GM21786 (cell line): ENCODE data around the gene ELFN2.
"Not testable (repeated sequence)": the region's sequence is repeated elsewhere in the genome, so short reads cannot be mapped to it uniquely, and the experiment has no call there.

Experiments used
- ATAC-seq: cut with Tn5 transposase; IDR thresholded peaks from one replicate; pipeline ENCODE4 v1.9.1; 2021; ENCODE audit not compliant: unreplicated experiment

ELFN2 gene

GRCh38 chr22:37427135-37427710 lies at the start of gene ELFN2:
Gene ELFN2, minus strand, starts transcription at chr22:37427479. Its CDS starts 51,945 bp downstream, at chr22:37375534.
- ATAC-seq: no peak

GRCh38 chr22:37476389-37477329 lies 49.4 kb upstream of the ELFN2 start:
- no peak for ATAC-seq

GRCh38 chr22:37474447-37475090 lies 47.3 kb upstream of the ELFN2 start:
- no peak for ATAC-seq

GRCh38 chr22:37473437-37473946 lies 46.2 kb upstream of the ELFN2 start:
- ATAC-seq: no peak

GRCh38 chr22:37472418-37473006 lies 45.2 kb upstream of the ELFN2 start:
- no peak for ATAC-seq

GRCh38 chr22:37471727-37472417 lies 44.6 kb upstream of the ELFN2 start:
- no peak for ATAC-seq

- no peak for ATAC-seq
Measured at GRCh38 chr22:37470087-37470445, 42.8 kb upstream of the ELFN2 start.

- ATAC-seq: no peak
Measured at GRCh38 chr22:37469416-37470086, 42.3 kb upstream of the ELFN2 start.

- ATAC-seq: not testable (repeated sequence)
Measured at GRCh38 chr22:37468201-37468695, 41.0 kb upstream of the ELFN2 start.

GRCh38 chr22:37467391-37467955 lies 40.2 kb upstream of the ELFN2 start:
- ATAC-seq: no peak

GRCh38 chr22:37464181-37464580 lies 36.9 kb upstream of the ELFN2 start:
- no peak for ATAC-seq

GRCh38 chr22:37462983-37463382 lies 35.7 kb upstream of the ELFN2 start:
- ATAC-seq: no peak

GRCh38 chr22:37462436-37462835 lies 35.2 kb upstream of the ELFN2 start:
- ATAC-seq: no peak

- no peak for ATAC-seq
Measured at GRCh38 chr22:37461961-37462360, 34.7 kb upstream of the ELFN2 start.

GRCh38 chr22:37460684-37461083 lies 33.4 kb upstream of the ELFN2 start:
- ATAC-seq: no peak

- no peak for ATAC-seq
Measured at GRCh38 chr22:37459206-37459605, 31.9 kb upstream of the ELFN2 start.

GRCh38 chr22:37457093-37457893 lies 30.0 kb upstream of the ELFN2 start:
- no peak for ATAC-seq

- ATAC-seq: no peak
Measured at GRCh38 chr22:37456346-37456745, 29.1 kb upstream of the ELFN2 start.

- ATAC-seq: no peak
Measured at GRCh38 chr22:37455896-37456295, 28.6 kb upstream of the ELFN2 start.
